ENCODE measurements around the gene ZC3H7A. TPM values are rescaled to one million over a fixed set of nuclear protein-coding genes. Genes with fewer than 3 reads are reported as not detected.

Gene ZC3H7A
- total RNA-seq, 1 donor from 2014 or later, result 33.9 TPM

DNA sequence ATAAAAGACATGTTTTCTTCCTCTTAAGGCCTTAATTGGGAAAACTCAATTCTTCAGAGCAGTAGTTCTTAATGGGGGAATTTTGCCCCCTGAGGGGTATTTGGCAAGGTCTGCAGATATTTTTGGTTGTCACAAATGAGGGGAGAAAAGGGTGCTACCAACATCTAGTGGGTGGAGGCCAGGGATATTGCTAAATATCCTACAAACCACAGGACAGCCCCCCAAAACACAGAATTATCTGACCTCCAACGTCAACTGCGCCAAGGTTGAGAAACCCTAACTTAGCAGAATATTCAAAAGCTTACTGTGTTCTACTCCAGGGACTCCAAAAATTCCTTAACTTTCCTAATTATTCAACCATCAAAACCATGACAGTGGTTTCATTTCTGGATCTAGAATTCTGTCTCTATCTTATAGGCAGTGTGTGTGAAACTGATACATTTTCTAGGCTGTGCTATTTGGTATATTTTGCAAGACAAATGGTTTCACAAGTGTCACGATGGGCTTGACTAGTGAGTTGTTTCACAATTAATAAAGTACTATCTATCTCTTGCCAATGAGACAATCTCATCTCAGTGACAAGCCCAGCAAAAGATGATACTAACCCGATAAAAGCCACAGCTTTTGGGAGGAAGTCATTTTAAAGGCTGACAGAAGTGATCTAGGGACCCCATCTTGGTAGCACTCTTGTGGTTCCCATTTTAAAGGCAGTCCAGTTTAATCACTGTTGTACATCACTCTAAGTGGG is 69.1 kb downstream of the ZC3H7A start:
- Histone ChIP-seq H3K4me1 (ENCODE audit: control insufficient read depth in 3 of 3, insufficient read depth in 3 of 3, low read length in 3 of 3) (peaks cover 0 to 3% (median 2%) of the 10 kb centered on the region in 3 donors), H3K4me3 (ENCODE audit: low read length in 3 of 3) (no peak overlapping the region), H3K9ac (ENCODE audit: low read depth in 1 of 3, low read length in 3 of 3) (no peak overlapping the region), H3K27ac (ENCODE audit: low read depth, low read length) (no peak overlapping the region), H3K36me3 (ENCODE audit: control insufficient read depth in 3 of 3, insufficient read depth in 3 of 3, low read length in 3 of 3) (peaks cover 22 to 48% (median 45%) of the 10 kb centered on the region in 3 donors), H3K9me3 (ENCODE audit: control insufficient read depth in 3 of 3, low read length in 3 of 3) (no peaks in the 10 kb centered on the region), H3K27me3 (ENCODE audit: control insufficient read depth in 3 of 3, insufficient read depth in 3 of 3, low read length in 3 of 3) (no peaks in the 10 kb centered on the region)

- H3K27ac ChIP-seq (ENCODE audit: low read depth, low read length), result no peak overlapping the region
- no peak overlapping the region for H3K4me3 ChIP-seq (ENCODE audit: low read length in 3 of 3)
- no peaks in the 10 kb centered on the region for H3K27me3 ChIP-seq (ENCODE audit: control insufficient read depth in 3 of 3, insufficient read depth in 3 of 3, low read length in 3 of 3)
- no peaks in the 10 kb centered on the region for H3K9me3 ChIP-seq (ENCODE audit: control insufficient read depth in 3 of 3, low read length in 3 of 3)
- peaks cover 0 to 3% (median 2%) of the 10 kb centered on the region in 3 donors for H3K4me1 ChIP-seq (ENCODE audit: control insufficient read depth in 3 of 3, insufficient read depth in 3 of 3, low read length in 3 of 3)
- peaks cover 12 to 37% (median 35%) of the 10 kb centered on the region in 3 donors for H3K36me3 ChIP-seq (ENCODE audit: control insufficient read depth in 3 of 3, insufficient read depth in 3 of 3, low read length in 3 of 3)
- H3K9ac ChIP-seq (ENCODE audit: low read depth in 1 of 3, low read length in 3 of 3), result no peak overlapping the region
Observed at GRCh38 chr16:11726008-11726407, 71.0 kb downstream of the ZC3H7A start.

GRCh38 chr16:11725457-11725856 is 71.6 kb downstream of the ZC3H7A start:
- H3K36me3 ChIP-seq (ENCODE audit: control insufficient read depth in 3 of 3, insufficient read depth in 3 of 3, low read length in 3 of 3), result peaks cover 17 to 37% (median 35%) of the 10 kb centered on the region in 3 donors
- no peaks in the 10 kb centered on the region for H3K9me3 ChIP-seq (ENCODE audit: control insufficient read depth in 3 of 3, low read length in 3 of 3)
- H3K4me3 ChIP-seq (ENCODE audit: low read length in 3 of 3), result no peak overlapping the region
- no peak overlapping the region for H3K27ac ChIP-seq (ENCODE audit: low read depth, low read length)
- H3K4me1 ChIP-seq (ENCODE audit: control insufficient read depth in 3 of 3, insufficient read depth in 3 of 3, low read length in 3 of 3), result peaks cover 0 to 3% (median 2%) of the 10 kb centered on the region in 3 donors
- H3K9ac ChIP-seq (ENCODE audit: low read depth in 1 of 3, low read length in 3 of 3), result no peak overlapping the region
- no peaks in the 10 kb centered on the region for H3K27me3 ChIP-seq (ENCODE audit: control insufficient read depth in 3 of 3, insufficient read depth in 3 of 3, low read length in 3 of 3)

GRCh38 chr16:11722468-11722808 is 74.6 kb downstream of the ZC3H7A start:
- H3K36me3 ChIP-seq (ENCODE audit: control insufficient read depth in 3 of 3, insufficient read depth in 3 of 3, low read length in 3 of 3), result peaks cover 19 to 30% (median 24%) of the 10 kb centered on the region in 3 donors
- H3K27ac ChIP-seq (ENCODE audit: low read depth, low read length), result no peak overlapping the region

DNA sequence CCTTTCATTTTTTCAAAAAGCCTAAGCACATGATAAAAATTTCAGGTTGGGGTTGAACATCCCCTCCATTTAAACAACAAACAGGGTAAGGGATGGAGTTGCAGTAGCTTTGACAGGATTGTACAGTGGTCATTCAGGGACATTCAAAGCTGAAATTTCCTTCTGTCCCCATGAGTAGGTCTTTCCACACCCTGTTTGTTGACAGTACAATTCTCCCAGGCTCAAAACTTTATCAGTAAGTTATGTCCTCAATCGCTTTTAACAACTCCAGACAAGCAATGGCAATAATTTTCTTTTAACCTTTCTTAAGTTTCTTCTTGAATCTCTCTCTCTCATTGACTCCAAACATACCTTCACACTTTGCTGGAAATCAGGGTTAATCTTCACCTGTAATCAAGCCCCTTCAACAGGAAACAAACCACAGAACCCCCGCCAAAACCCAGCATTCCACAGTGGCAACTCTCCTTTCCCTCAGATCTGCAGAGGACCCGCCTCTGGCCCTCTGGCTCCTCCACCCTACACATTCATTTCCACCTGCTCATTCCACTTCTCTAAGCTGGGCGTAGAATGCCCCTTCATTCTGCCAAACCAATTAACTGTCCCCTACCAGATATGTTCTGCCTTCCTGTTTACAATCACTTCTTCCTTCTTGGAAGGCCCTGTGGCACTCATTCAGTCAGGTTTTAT is 75.1 kb downstream of the ZC3H7A start:
- Histone ChIP-seq H3K36me3 (ENCODE audit: control insufficient read depth in 3 of 3, insufficient read depth in 3 of 3, low read length in 3 of 3) (peaks cover 19 to 30% (median 24%) of the 10 kb centered on the region in 3 donors), H3K4me1 (ENCODE audit: control insufficient read depth in 3 of 3, insufficient read depth in 3 of 3, low read length in 3 of 3) (peaks cover 0 to 10% (median 0%) of the 10 kb centered on the region in 3 donors), H3K27ac (ENCODE audit: low read depth, low read length) (no peak overlapping the region), H3K9me3 (ENCODE audit: control insufficient read depth in 3 of 3, low read length in 3 of 3) (no peaks in the 10 kb centered on the region), H3K9ac (ENCODE audit: low read depth in 1 of 3, low read length in 3 of 3) (no peak overlapping the region), H3K27me3 (ENCODE audit: control insufficient read depth in 3 of 3, insufficient read depth in 3 of 3, low read length in 3 of 3) (no peaks in the 10 kb centered on the region), H3K4me3 (ENCODE audit: low read length in 3 of 3) (no peak overlapping the region)

More at GRCh38 chr16:11722468-11722808, 74.6 kb downstream of the ZC3H7A start:
- H3K27me3 ChIP-seq (ENCODE audit: control insufficient read depth in 3 of 3, insufficient read depth in 3 of 3, low read length in 3 of 3), result no peaks in the 10 kb centered on the region
- H3K9ac ChIP-seq (ENCODE audit: low read depth in 1 of 3, low read length in 3 of 3), result no peak overlapping the region
- H3K9me3 ChIP-seq (ENCODE audit: control insufficient read depth in 3 of 3, low read length in 3 of 3), result no peaks in the 10 kb centered on the region
- H3K4me3 ChIP-seq (ENCODE audit: low read length in 3 of 3), result no peak overlapping the region
- peaks cover 0 to 10% (median 0%) of the 10 kb centered on the region in 3 donors for H3K4me1 ChIP-seq (ENCODE audit: control insufficient read depth in 3 of 3, insufficient read depth in 3 of 3, low read length in 3 of 3)

DNA sequence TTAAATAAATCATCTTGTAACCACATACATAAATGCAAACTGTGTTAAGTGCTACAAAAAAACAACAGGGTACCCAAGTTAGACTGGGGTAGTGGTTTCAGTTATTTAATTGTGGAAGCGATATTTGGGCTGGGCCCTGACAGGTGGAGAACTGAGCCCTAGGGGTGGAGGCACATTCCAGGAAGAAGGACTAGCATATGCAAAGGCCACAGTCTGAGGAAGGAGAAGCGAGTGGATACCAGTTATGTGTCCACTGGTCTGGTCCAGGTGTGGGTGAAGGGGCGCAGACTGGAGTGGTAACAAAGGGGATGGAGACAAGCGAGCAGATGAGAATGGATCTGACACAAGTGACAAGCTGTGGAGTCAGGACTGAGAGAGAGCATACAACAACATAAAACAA is 77.3 kb downstream of the ZC3H7A start:
- H3K4me1 ChIP-seq (ENCODE audit: control insufficient read depth in 3 of 3, insufficient read depth in 3 of 3, low read length in 3 of 3), result peaks cover 0 to 8% (median 0%) of the 10 kb centered on the region in 3 donors
- H3K27me3 ChIP-seq (ENCODE audit: control insufficient read depth in 3 of 3, insufficient read depth in 3 of 3, low read length in 3 of 3), result no peaks in the 10 kb centered on the region
- no peaks in the 10 kb centered on the region for H3K9me3 ChIP-seq (ENCODE audit: control insufficient read depth in 3 of 3, low read length in 3 of 3)
- H3K36me3 ChIP-seq (ENCODE audit: control insufficient read depth in 3 of 3, insufficient read depth in 3 of 3, low read length in 3 of 3), result peaks cover 14 to 26% (median 25%) of the 10 kb centered on the region in 3 donors
- H3K4me3 ChIP-seq (ENCODE audit: low read length in 3 of 3), result no peak overlapping the region
- H3K9ac ChIP-seq (ENCODE audit: low read depth in 1 of 3, low read length in 3 of 3), result no peak overlapping the region
- H3K27ac ChIP-seq (ENCODE audit: low read depth, low read length), result no peak overlapping the region

- Histone ChIP-seq H3K36me3 (ENCODE audit: control insufficient read depth in 3 of 3, insufficient read depth in 3 of 3, low read length in 3 of 3) (peaks cover 14 to 26% (median 25%) of the 10 kb centered on the region in 3 donors), H3K27me3 (ENCODE audit: control insufficient read depth in 3 of 3, insufficient read depth in 3 of 3, low read length in 3 of 3) (no peaks in the 10 kb centered on the region), H3K4me3 (ENCODE audit: low read length in 3 of 3) (no peak overlapping the region), H3K27ac (ENCODE audit: low read depth, low read length) (peak overlapping the region; percentile 14), H3K9ac (ENCODE audit: low read depth in 1 of 3, low read length in 3 of 3) (no peak overlapping the region), H3K9me3 (ENCODE audit: control insufficient read depth in 3 of 3, low read length in 3 of 3) (no peaks in the 10 kb centered on the region), H3K4me1 (ENCODE audit: control insufficient read depth in 3 of 3, insufficient read depth in 3 of 3, low read length in 3 of 3) (peaks cover 0 to 8% (median 0%) of the 10 kb centered on the region in 3 donors)
Observed at GRCh38 chr16:11719171-11719570, 77.9 kb downstream of the ZC3H7A start.

GRCh38 chr16:11717811-11718210 is 79.2 kb downstream of the ZC3H7A start:
- Histone ChIP-seq H3K27me3 (ENCODE audit: control insufficient read depth in 3 of 3, insufficient read depth in 3 of 3, low read length in 3 of 3) (no peaks in the 10 kb centered on the region), H3K9me3 (ENCODE audit: control insufficient read depth in 3 of 3, low read length in 3 of 3) (no peaks in the 10 kb centered on the region), H3K27ac (ENCODE audit: low read depth, low read length) (no peak overlapping the region), H3K4me3 (ENCODE audit: low read length in 3 of 3) (no peak overlapping the region), H3K9ac (ENCODE audit: low read depth in 1 of 3, low read length in 3 of 3) (no peak overlapping the region), H3K4me1 (ENCODE audit: control insufficient read depth in 3 of 3, insufficient read depth in 3 of 3, low read length in 3 of 3) (peaks cover 0 to 12% (median 0%) of the 10 kb centered on the region in 3 donors), H3K36me3 (ENCODE audit: control insufficient read depth in 3 of 3, insufficient read depth in 3 of 3, low read length in 3 of 3) (peaks cover 10 to 26% (median 25%) of the 10 kb centered on the region in 3 donors)

GRCh38 chr16:11716336-11716735 is 80.7 kb downstream of the ZC3H7A start:
- H3K4me3 ChIP-seq (ENCODE audit: low read length in 3 of 3), result no peak overlapping the region
- no peak overlapping the region for H3K9ac ChIP-seq (ENCODE audit: low read depth in 1 of 3, low read length in 3 of 3)
- peaks cover 0 to 16% (median 5%) of the 10 kb centered on the region in 3 donors for H3K4me1 ChIP-seq (ENCODE audit: control insufficient read depth in 3 of 3, insufficient read depth in 3 of 3, low read length in 3 of 3)
- H3K27me3 ChIP-seq (ENCODE audit: control insufficient read depth in 3 of 3, insufficient read depth in 3 of 3, low read length in 3 of 3), result no peaks in the 10 kb centered on the region
- no peak overlapping the region for H3K27ac ChIP-seq (ENCODE audit: low read depth, low read length)
- H3K9me3 ChIP-seq (ENCODE audit: control insufficient read depth in 3 of 3, low read length in 3 of 3), result no peaks in the 10 kb centered on the region
- H3K36me3 ChIP-seq (ENCODE audit: control insufficient read depth in 3 of 3, insufficient read depth in 3 of 3, low read length in 3 of 3), result peaks cover 11 to 24% (median 21%) of the 10 kb centered on the region in 3 donors

Data from skeletal muscle tissue (tissue), 4 donors.